K562 (cell line): ENCODE data around the gene MICAL2. TPM values are rescaled to one million over a fixed set of nuclear protein-coding genes. Genes with fewer than 3 reads are reported as not detected.

Experiments used
- ARNT ChIP-seq, 2 experiments: fragments of 450-650 bp; IDR thresholded peaks; 2 replicates each; pipeline ENCODE4 v1.6.1; 2016; ENCODE audit warnings: mild to moderate bottlenecking in 1 of 2
- FOXA1 ChIP-seq: fragments of 450-650 bp; IDR thresholded peaks from 2 replicates; pipeline ENCODE4 v1.6.1; 2016; ENCODE audit warnings: mild to moderate bottlenecking, borderline replicate concordance
- KDM4B ChIP-seq, 2 experiments: fragments of 450-650 bp in 1 of 2; sonication (generic) in 1 of 2; IDR thresholded peaks; 2 replicates each; pipeline ENCODE4 v1.6.1; 2016 to 2017; ENCODE audit warnings: borderline replicate concordance in 2 of 2, antibody characterized with exemption in 1 of 2, low read depth in 1 of 2, mild to moderate bottlenecking in 1 of 2
- KLF1 ChIP-seq: fragments of 450-650 bp; IDR thresholded peaks from 2 replicates; pipeline ENCODE4 v1.6.1; 2016; ENCODE audit warnings: missing genetic modification characterization, missing compliant biosample characterization
- KLF6 ChIP-seq: fragments of 250-450 bp; sonication (Bioruptor Pico); IDR thresholded peaks from 2 replicates; pipeline ENCODE4 v1.4.0; 2020; ENCODE audit warnings: mild to moderate bottlenecking, moderate library complexity, borderline replicate concordance
- MAFF ChIP-seq: IDR thresholded peaks from 2 replicates; pipeline ENCODE4 v1.6.1; 2012; ENCODE audit warnings: low read length, improper control_type of control experiment
- NCOA4 ChIP-seq: fragments of 450-650 bp; IDR thresholded peaks from 2 replicates; pipeline ENCODE4 v1.6.1; 2018; ENCODE audit warnings: mild to moderate bottlenecking; ENCODE audit not compliant: partially characterized antibody
- NCOA6 ChIP-seq: fragments of 450-650 bp; IDR thresholded peaks from 2 replicates; pipeline ENCODE4 v1.6.1; 2017; ENCODE audit warnings: mild to moderate bottlenecking
- NELFE ChIP-seq: IDR thresholded peaks from 2 replicates; pipeline ENCODE4 v1.6.1; 2011; ENCODE audit warnings: mild to moderate bottlenecking; ENCODE audit not compliant: insufficient read depth, insufficient read length
- NR2C2 ChIP-seq, 2 experiments: fragments of 200-800 bp in 1 of 2; sonication (Bioruptor generic) in 1 of 2; sonication (generic) in 1 of 2; formaldehyde crosslinking in 1 of 2; IDR thresholded peaks; 2 replicates each; pipeline versions ENCODE4 v1.6.1 to v1.8.0; 2016 to 2022; ENCODE audit warnings: mild to moderate bottlenecking in 1 of 2, missing compliant biosample characterization in 1 of 2, missing genetic modification characterization in 1 of 2, missing genetic modification reagents in 1 of 2
- RCOR1 ChIP-seq, 2 experiments: IDR thresholded peaks; 2 replicates each; pipeline ENCODE4 v1.6.1; 2012; ENCODE audit warnings: low read depth in 2 of 2, low read length in 2 of 2, borderline replicate concordance in 1 of 2, improper control_type of control experiment in 1 of 2
- SREBF1 ChIP-seq: fragments of 150-350 bp; IDR thresholded peaks from 2 replicates; pipeline ENCODE4 v1.6.1; 2014; ENCODE audit warnings: antibody characterized with exemption, low read depth, low read length, borderline replicate concordance
- TARDBP ChIP-seq: fragments of 450-650 bp; IDR thresholded peaks from 2 replicates; pipeline ENCODE4 v1.6.1; 2016
- WHSC1 ChIP-seq: IDR thresholded peaks from one replicate; pipeline ENCODE4 v1.6.1; 2012; ENCODE audit warnings: low read length, control low read depth, inconsistent platforms
- YY1 ChIP-seq, 3 experiments: IDR thresholded peaks; 2 replicates each; pipeline ENCODE4 v1.6.1; 2011; ENCODE audit warnings: low read length in 2 of 3, mild to moderate bottlenecking in 2 of 3, moderate library complexity in 2 of 3, borderline replicate concordance in 1 of 3, control low read depth in 1 of 3, low read depth in 1 of 3; ENCODE audit not compliant: insufficient read depth in 3 of 3, insufficient replicate concordance in 2 of 3, control insufficient read depth in 1 of 3, insufficient read length in 1 of 3; ENCODE audit errors: extremely low read depth in 1 of 3
- ZBTB1 ChIP-seq: sonication (generic); formaldehyde crosslinking; IDR thresholded peaks from 2 replicates; pipeline ENCODE4 v1.8.1; 2023; ENCODE audit warnings: missing genetic modification reagents, low read depth, mild to moderate bottlenecking, borderline replicate concordance
- ZC3H4 ChIP-seq: sonication (generic); formaldehyde crosslinking; IDR thresholded peaks from 2 replicates; pipeline ENCODE4 v1.9.0; 2021; ENCODE audit warnings: missing genetic modification reagents, borderline replicate concordance
- ZNF347 ChIP-seq: fragments of 450-650 bp; formaldehyde crosslinking; IDR thresholded peaks from 2 replicates; pipeline ENCODE4 v1.4.0; 2020; ENCODE audit warnings: low read depth, mild to moderate bottlenecking, moderate library complexity
- ZNF384 ChIP-seq: IDR thresholded peaks from 2 replicates; pipeline ENCODE4 v1.6.1; 2012; ENCODE audit warnings: low read depth, low read length, improper control_type of control experiment
- ZZZ3 ChIP-seq: fragments of 450-650 bp; IDR thresholded peaks from 2 replicates; pipeline ENCODE4 v1.6.1; 2016; ENCODE audit warnings: antibody characterized with exemption, mild to moderate bottlenecking, moderate library complexity
- polyA plus RNA-seq, 8 experiments: library from polyadenylated mRNA; depleted of rRNA in 4 of 8; stranded (reverse) in 5 of 8; unstranded in 3 of 8; fragments of >200 nt; fragmentation: Nextera tagmentation in 2 of 8; fragmentation: Illumina TruSeq in 1 of 8; extraction: Ambion mirVana in 2 of 8; extraction: Trizol in 1 of 8; gene quantifications; 2 replicates each; pipeline versions ENCODE4 v1.2.1 to v1.2.3, GENCODE V29; 2011 to 2014; ENCODE audit warnings: inconsistent platforms in 1 of 8, missing spikeins in 1 of 8
- total RNA-seq, 7 experiments: library from RNA; depleted of rRNA in 6 of 7; stranded (reverse); fragments of >200 nt in 6 of 7; fragmentation: Illumina TruSeq in 2 of 7; extraction: Trizol in 2 of 7; gene quantifications; 2 replicates each; pipeline versions ENCODE4 v1.2.1 to v1.2.3, GENCODE V29; 2011 to 2021; ENCODE audit warnings: low replicate concordance in 1 of 7
- TF ChIP-seq, protein P1 (sequence below): fragments of 250-450 bp; sonication (Bioruptor Pico); IDR thresholded peaks from 2 replicates; pipeline ENCODE4 v1.8.0; 2021; ENCODE audit warnings: moderate library complexity, mild to moderate bottlenecking, inconsistent platforms
- TF ChIP-seq, protein P2 (sequence below): fragments of 450-650 bp; IDR thresholded peaks from 2 replicates; pipeline ENCODE4 v1.7.0; 2016; ENCODE audit warnings: borderline replicate concordance
- TF ChIP-seq, protein P3 (sequence below): fragments of 250-450 bp; sonication (Bioruptor Pico); IDR thresholded peaks from 2 replicates; pipeline ENCODE4 v1.8.0; 2022; ENCODE audit warnings: inconsistent platforms

MICAL2 gene
- total and polyA plus RNA-seq, 9 of the 15 experiments (the other 6 are each of a cell fraction or from before 2014, with no cell fraction given), result 4.7 to 64.2 (median 33.6) TPM

DNA sequence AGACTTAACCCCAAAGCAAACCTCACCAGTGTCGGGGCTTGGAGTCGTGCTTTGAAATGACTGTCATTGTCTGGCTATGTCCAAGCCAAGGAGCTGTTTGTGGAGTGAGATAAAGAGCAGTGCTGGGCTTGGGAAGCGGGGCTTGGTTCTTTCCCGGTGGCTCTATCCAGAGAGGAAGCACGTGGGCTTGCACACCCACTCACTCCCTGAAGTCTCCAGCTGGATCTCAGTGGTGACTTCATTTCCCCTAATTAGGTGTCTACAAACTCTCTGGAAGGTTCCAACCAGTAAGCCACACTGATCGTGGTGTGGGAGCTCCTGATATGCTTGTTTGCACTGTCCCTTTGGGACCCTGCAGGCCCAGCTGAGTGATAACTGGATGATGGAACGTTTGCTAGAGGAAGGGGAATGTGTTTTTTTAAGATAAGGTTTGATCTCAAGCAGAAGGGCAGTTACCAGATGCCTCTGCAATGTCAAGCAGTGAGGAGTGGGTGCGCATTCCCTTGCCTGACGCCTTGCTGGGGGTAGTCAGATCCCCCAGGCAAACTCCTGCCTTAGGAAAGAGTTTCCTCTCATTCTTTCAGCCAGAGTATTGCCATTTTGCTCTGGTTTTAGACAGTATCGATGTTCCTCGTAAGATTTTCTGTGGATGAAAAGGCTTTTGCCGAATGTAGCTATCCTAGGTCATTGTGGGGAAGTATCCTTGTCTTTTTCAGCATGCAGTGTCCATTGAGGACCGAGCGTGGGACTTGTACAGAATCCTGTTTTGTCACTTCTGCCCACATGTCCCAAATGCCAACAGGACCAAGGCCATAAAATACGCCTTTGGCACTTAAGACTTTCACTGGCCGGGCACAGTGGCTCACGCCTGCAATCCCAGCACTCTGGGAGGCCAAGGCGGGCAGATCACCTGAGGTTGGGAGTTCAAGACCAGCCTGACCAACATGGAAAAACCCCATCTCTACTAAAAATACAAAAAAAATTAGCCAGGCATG lies 90.9 kb downstream of the MICAL2 start (continued):
- TF ChIP-seq YY1 (IDR thresholded peaks at IDR 0.05; ENCODE audit: borderline replicate concordance in 1 of 3, control insufficient read depth in 1 of 3, extremely low read depth in 1 of 3, insufficient read depth in 3 of 3, insufficient read length in 1 of 3, insufficient replicate concordance in 2 of 3, low read depth in 1 of 3, low read length in 2 of 3), result no peak
- peak in 1 of 2 experiments; percentile 98; a peak in 3 of 4 replicates for TF ChIP-seq RCOR1 (IDR thresholded peaks at IDR 0.05; ENCODE audit: borderline replicate concordance in 1 of 2, low read depth in 2 of 2, low read length in 2 of 2)
- TF ChIP-seq, protein P1, sequence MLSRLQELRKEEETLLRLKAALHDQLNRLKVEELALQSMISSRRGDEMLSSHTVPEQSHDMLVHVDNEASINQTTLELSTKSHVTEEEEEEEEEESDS (CRISPR knock-in tag), result no peak
- 0 out of 2 replicates have a peak, but pooled peaks have one; percentile 31 for TF ChIP-seq ZNF384
- TF ChIP-seq FOXA1, result peak; percentile 91
- peak; percentile 53; the same call in 1 of the 2 replicates for TF ChIP-seq NCOA6
- no peak for TF ChIP-seq ZZZ3
- TF ChIP-seq, protein P2, sequence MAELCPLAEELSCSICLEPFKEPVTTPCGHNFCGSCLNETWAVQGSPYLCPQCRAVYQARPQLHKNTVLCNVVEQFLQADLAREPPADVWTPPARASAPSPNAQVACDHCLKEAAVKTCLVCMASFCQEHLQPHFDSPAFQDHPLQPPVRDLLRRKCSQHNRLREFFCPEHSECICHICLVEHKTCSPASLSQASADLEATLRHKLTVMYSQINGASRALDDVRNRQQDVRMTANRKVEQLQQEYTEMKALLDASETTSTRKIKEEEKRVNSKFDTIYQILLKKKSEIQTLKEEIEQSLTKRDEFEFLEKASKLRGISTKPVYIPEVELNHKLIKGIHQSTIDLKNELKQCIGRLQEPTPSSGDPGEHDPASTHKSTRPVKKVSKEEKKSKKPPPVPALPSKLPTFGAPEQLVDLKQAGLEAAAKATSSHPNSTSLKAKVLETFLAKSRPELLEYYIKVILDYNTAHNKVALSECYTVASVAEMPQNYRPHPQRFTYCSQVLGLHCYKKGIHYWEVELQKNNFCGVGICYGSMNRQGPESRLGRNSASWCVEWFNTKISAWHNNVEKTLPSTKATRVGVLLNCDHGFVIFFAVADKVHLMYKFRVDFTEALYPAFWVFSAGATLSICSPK, result no peak
- TF ChIP-seq TARDBP, result peak; percentile 98
- TF ChIP-seq ZC3H4 (CRISPR knock-in tag), result no peak
- no peak for TF ChIP-seq WHSC1
- no peak for TF ChIP-seq KDM4B (IDR thresholded peaks at IDR 0.05; ENCODE audit: borderline replicate concordance in 2 of 2, low read depth in 1 of 2)
- TF ChIP-seq NR2C2 (CRISPR knock-in tag; IDR thresholded peaks at IDR 0.05), result no peak
- peak; percentile 70 for TF ChIP-seq NR2C2 (tag; IDR thresholded peaks at IDR 0.05)
- no peak for TF ChIP-seq ZBTB1 (CRISPR knock-in tag)
- peak; percentile 59; the same call in 1 of the 2 replicates for TF ChIP-seq KLF6 (CRISPR knock-in tag)
- TF ChIP-seq SREBF1, result no peak
- TF ChIP-seq, protein P3, sequence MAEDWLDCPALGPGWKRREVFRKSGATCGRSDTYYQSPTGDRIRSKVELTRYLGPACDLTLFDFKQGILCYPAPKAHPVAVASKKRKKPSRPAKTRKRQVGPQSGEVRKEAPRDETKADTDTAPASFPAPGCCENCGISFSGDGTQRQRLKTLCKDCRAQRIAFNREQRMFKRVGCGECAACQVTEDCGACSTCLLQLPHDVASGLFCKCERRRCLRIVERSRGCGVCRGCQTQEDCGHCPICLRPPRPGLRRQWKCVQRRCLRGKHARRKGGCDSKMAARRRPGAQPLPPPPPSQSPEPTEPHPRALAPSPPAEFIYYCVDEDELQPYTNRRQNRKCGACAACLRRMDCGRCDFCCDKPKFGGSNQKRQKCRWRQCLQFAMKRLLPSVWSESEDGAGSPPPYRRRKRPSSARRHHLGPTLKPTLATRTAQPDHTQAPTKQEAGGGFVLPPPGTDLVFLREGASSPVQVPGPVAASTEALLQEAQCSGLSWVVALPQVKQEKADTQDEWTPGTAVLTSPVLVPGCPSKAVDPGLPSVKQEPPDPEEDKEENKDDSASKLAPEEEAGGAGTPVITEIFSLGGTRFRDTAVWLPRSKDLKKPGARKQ, result no peak
- peak; percentile 98 to 99 for TF ChIP-seq ARNT (IDR thresholded peaks at IDR 0.05)
- no peak for TF ChIP-seq MAFF
- TF ChIP-seq ZNF347 (CRISPR knock-in tag), result no peak
- peak; percentile 94 for TF ChIP-seq NCOA4
- TF ChIP-seq NELFE, result no peak
- TF ChIP-seq KLF1 (tag), result no peak
